GM19395 (cell line): ENCODE results near the gene KLRF1.
A peak's percentile ranks its signal among the peaks of the same experiment; 100 is the strongest.

ENCODE experiments used
- ATAC-seq: cut with Tn5 transposase; IDR thresholded peaks from one replicate; pipeline ENCODE4 v1.9.1; 2021; ENCODE audit warnings: mild to moderate bottlenecking, moderate library complexity; ENCODE audit not compliant: unreplicated experiment

Gene KLRF1

DNA sequence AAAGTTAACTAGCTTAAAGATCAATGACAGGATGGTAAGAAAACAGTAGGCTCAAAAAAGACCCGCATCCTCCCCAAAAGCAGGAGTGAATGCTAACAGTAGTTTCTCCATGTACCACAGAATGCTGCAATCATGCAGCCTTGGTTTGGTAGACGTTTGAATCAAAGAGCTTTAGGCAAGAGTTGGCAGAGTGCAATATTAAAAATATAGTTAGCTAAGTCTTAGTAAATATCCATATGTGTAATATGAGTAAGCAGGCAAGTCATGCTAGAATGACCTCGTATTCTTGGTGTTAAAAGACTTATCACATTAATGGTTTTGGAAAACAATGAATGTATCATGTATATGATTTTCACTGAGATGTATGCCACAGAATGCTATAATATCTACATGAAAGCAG lies 18.8 kb upstream of the KLRF1 start:
- no peak for ATAC-seq

DNA sequence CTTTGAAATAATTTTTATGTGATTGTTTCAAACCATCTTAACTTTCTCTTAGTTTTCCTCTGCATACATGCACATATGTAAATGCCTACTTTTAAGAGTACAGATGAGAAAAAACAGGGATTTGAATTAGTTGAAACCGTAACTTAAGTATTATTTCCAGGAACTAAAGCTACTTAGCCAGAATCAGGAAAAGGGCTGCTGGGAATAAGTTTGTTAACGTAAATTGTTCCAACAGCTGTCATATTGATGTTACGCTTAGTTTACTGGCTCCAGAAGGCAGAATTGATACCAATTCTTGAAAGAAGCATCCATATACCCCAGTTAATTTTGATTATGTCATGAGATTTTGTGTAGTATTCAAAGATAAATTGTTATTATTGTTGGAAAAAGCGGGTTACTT lies 17.9 kb upstream of the KLRF1 start:
- ATAC-seq, result no peak

DNA sequence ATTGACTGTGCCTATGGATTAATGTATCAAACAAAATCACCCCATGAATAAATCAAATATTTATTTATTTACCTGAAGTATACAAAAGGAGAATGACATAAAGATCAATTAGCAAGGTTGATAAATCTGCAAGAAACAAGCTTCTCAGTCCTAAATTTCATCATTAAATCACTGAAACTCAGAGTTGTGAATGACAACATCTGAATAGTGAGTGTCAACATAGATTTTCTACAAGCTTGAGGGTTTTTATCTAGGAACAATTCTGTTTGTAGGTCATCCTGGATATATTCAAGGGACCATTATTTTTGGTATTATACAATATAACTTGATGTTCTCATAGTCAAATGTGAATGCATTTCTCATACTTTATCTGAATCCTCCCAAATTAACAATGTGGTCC lies 17.4 kb upstream of the KLRF1 start:
- no peak for ATAC-seq

DNA sequence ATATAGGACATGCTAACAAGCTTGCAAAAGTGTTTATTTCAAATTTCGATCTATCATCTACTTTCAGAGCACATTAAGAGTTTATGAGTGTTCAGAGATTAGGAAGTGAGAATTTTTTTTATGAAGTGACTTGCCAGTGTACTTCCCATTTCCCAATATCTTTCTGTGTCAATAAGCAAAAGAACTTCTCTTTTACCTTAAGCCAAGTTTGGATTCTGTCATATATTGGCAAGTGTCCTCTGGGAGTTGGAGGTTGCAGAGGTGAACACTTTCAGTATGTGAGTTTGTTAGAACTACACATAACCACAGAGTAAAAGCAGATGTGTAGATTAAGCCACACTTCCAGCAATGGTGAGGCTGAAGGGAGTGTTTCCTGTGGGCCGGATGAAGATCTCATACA lies 16.6 kb upstream of the KLRF1 start:
- ATAC-seq, result no peak

DNA sequence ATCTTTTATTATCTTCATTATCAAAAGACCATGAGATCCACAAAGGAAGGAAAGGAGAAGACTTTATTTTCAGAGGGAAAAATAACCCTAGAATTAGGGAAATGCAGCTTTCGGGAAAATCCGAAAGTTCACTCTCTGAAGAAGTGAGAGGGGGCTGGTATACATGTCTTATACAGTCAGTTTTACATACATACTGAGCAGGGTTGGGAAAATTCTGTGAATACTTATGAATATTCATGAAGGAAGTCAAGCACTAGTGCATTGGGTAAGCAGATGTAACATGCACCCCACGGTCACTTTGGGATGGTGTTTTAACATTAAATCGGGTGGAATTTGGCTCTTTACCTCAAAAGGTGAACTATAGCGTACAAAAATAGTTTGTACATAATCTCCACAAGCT lies 15.7 kb upstream of the KLRF1 start:
- no peak for ATAC-seq

DNA sequence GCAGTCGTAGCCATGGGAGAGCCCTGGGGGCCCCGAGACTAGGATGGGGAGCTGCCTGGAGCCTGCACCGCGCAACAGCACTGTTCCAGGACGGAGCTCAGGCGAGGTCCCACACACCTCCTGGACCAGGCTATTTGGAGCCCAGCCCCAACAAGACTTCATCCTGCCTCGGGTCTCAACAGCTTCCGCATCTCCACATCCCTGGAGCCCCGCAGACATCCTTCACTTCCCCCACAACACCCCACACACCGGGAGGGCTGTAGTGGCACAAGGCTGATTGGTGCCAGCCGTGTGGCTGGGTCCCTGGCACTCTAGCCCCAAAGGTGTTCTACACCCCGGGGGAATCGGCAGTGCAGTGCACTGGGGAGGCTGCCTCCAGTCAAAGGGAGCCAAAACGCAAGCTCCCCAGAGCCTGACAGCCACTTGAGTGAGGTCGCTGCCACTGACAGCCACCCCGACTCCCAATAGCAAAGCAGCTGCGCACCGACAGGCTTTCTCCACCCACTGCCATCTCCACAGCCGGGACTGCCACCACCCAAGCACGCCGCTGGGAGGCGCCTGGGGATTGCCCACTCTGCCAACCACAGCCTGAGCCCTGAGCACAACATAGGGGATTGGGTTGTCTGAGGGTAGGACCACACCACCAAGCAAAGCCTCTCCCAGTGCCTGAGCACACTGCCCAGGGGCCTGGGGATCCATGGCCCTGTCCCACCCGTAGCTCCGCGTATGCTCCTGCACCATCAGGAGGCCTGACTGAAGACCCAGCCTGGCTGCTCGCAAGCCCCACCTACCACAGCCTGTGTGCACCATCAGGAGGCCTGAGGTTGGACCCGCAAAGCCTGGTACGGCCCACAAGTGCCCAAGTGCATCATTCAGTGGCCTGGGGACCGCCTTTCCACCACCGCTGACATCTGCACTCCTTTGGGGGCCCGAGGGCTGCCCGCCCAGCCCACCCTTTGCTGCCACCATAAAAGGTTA lies 13.2 kb upstream of the KLRF1 start:
- ATAC-seq, result peak; percentile 90

DNA sequence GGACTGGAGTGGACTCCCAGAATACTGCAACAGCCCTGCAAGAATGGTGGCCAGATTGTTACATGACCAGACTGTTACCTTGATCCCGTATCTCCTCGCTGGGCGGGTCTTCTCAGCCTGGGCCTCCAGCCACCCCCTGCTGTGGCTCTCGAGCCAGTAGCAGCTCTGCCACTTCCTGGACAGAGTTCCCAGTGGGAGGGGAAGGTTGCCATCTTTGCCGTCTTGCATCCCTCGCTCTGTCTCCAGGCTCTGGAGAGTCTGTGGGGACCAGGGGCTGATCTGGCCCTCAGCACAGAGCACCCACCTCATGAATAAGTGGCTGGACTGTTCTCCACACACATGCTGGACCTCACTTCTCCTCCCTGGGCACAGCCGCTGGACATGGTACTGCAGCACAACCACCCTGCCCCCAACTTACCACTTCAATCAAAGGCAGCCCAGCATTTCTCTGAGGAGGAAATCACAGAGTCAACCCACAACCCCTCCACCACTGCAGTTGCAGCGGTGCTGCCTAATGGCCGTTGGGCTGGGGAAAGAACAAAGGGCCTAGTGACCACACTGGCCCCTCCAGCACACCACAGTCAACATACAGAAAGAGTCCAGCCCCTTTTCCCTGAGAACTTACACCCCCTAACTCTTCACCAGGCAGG lies 6.9 kb upstream of the KLRF1 start:
- no peak for ATAC-seq

DNA sequence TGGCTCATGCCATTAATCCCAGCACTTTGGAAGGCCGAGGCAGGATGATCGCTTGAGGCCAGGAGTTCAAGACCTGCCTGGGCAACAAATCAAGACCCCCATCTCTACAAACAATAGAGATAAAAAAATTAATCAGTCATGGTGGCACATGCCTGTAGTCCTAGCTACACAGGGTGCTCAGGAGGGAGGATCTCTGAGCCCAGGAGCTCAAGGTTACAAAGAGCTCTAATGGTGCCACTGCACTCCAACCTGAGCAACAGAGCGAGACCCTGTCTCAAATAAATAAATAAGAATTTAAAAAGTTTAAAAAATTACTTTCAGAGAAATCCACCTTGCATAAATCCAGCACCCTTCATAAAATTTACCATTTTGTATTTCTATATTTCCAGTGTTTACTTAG lies 2.2 kb downstream of the KLRF1 start:
- ATAC-seq, result no peak

DNA sequence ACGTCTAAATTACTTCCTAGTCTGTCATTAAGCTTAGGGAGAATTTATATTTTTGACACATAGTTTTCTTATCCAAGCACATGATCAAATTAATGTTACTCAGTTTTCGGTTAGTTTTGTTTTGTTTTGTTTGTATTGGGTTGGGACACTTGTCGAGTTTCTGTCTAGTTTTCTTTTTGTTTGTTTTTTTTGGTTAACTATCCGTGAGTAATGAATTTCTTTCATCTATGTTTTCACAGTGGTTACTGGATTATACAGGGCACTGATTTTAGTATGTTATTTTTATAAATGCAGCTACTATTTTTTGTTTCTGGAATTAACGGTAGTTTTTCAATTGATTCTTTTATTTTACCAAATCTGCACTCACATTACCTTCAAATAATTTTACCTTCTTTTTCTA lies 2.7 kb downstream of the KLRF1 start:
- no peak for ATAC-seq

DNA sequence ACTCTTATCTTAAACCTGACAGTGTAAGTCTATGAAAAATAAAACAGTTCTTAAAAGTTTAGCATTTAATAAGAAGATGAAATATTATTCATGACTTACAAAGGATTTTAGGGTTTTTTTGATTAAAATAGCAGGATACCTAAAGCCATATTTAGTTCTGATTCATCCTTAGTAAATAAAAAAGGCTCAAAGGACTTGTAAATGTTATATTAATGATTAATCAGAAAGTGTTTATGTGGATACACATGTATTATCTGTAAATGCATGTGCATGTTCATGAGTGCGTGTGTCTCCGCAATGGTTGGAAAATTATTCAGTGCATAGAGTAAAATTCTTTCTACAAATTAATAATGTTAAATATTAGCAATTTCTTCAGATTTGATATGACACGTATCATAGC lies 4.4 kb downstream of the KLRF1 start:
- ATAC-seq, result no peak

DNA sequence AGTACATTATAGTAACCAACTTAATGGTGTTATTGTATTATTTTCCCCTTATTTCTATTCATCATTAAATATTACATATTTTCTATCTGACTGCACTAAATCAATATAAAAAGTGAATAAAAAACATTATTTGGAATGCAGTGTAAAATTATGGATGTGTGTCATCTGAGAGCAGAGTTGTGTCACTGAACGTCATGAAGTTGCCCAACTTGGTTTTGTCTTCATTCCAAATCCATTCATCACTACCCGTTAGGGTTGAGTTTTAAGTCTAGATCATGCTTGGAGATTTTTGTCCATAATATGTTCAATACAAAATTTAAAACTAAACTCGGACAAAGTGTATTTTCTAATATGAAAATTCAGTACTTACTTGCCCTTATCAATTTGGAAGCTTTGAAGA lies 16.1 kb downstream of the KLRF1 start:
- ATAC-seq, result no peak

DNA sequence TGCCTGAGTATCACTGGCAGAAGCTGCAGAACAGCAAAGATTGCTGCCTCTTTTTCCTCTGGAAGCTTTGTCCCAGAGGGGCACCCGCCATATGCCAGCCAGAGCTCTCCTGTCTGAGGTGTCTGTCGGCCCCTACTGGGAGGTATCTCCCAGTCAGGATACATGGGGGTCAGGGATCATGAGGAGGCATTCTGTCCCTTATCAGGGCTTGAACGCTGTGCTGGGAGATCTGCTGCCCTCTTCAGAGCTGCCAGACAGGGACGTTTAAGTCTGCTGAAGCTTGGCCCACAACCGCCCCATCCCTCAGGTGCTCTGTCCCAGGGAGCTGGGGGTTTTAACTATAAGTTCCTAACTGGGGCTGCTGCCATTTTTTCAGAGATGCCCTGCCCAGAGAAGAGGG lies 21.6 kb downstream of the KLRF1 start:
- no peak for ATAC-seq

DNA sequence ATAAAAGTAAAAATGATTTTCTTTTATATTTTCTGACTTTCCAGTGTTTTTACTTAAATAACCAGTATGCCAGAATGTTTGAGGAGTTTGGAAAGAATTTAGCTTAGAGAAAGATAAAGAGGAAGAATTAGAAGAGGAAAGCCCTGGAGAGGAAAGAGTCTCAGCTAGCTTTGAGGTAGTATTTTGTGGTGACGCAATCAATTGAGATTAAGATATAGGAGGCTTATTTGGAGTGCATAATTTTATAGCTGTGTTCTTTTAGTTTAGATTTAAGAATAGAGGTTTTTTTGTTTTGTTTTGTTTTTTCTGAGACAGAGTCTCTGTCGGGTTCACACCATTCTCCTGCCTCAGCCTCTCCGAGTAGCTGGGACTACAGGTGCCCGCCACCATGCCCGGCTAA lies 23.8 kb downstream of the KLRF1 start:
- no peak for ATAC-seq

DNA sequence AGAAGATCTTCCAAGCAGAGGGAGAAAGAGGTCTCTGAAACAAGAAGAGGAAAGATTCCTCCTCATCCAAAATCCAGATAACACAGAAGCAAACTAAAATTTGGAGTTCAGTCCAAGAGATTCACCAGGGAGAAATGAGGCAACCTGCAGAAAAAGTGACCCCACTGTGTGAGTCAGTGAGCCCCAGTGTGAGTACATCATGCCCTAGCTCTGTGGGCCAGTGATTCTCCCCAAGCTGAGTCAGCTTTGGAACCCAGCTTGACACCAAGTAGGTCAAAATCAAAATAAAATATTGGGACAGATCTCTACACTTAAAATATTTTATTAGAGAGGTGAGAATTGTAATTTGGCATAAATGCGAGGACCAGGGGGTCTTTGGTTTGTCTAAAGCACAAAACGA lies 24.6 kb downstream of the KLRF1 start:
- ATAC-seq, result no peak

DNA sequence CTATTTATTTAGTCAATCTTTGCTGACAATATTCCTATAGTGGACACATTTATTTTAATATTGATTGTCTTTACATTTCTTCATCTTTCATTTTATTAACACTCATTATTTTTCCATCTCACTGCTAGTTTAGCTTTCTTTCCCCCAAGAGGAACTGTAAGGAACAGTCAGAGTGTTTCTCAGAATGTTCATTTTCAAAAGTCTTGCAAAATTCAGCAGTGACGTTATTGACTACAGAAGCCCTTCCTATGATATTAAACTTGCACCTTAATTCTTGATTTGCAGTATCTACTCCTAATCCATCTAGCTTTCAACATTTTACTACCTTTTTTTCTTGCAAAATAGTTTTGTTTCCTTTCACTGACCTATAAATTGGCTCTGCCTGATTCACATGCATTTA lies 28.9 kb downstream of the KLRF1 start:
- no peak for ATAC-seq

DNA sequence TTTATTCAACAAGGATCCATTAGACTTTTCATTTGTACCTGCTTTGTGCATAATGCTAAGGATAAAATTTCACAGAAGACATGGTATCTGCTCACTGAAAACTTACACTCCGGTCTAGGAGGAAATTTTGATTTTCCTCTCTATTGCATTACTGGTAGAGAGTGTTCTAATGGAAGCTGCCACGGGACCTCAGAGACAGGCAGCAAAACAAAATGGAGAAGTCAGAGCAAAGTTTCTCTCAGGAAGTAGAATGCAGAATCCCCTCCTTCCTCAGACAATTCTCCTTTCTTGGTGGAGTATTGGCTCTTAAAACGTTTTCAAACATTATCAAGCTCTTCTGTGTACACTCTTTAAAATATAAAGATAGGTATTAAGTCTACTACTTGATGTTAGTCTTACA lies 29.6 kb downstream of the KLRF1 start:
- no peak for ATAC-seq

DNA sequence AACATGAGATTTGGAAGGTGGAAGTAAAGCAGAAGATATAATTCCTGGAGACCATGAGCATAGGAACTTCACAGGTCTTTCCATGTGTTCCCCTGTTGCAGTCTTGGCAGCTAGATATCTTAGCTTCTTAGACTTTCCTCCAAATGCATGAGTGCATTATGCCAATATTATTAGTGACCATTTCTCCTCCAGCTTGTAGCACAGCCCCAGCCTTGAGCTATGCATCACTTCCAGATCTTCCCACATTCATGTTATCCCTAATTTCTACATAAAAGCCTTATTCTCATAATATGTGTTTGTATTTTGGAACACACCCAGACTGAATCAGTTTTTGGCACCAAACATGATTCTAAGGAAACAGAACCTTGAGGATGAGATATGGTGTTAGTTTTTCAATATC lies 30.9 kb downstream of the KLRF1 start:
- ATAC-seq, result no peak

DNA sequence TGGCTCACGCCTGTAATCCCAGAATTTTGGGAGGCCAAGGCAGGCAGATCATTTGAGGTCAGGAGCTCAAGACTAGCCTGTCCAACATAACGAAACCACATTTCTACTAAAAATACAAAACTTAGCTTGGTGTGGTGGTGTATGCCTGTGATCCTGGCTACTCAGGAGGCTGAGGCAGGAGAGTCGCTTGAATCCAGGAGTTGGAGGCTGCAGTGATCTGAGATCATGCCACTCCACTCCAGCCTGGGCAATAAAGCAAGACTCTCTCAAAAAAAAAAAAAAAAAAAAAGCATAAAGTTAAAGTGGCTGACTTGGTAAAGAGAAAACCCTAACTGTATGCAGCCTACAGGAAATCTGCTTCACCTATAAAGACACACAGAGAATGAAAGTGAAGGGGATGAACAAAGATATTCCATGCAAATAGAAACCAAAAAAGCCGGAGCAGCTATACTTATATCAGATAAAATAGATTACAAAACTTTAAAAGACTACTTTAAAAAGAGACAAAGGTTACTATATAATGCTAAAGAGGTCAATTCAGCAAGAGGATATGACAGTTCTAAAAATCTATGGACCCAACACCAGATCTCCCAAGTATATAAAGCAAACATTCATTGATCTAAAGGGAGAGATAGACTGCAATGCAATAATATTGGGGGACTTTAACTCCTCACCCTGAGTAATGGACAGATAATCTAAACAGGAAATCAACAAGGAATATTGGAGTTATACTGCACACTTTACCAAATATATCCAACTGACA lies 37.8 kb downstream of the KLRF1 start:
- no peak for ATAC-seq

DNA sequence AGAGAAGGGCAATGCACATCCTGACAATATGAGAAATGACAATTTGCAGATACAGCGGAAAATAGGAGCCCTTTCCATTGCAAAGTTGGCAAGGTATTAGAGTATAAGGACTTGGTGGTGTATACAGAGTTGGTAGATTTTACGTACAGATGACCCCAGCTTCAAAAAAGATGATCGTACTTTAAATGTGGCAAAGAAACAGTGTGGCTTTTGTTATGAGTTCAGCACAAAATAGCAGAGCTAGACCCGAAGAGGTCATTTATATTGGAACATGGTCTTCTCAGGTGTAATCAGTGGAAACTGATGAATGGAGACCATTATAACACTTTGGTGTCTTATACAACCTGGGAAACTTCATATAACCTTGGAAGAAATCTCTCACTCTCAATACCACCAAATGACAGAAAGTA lies 39.6 kb downstream of the KLRF1 start:
- ATAC-seq, result no peak

DNA sequence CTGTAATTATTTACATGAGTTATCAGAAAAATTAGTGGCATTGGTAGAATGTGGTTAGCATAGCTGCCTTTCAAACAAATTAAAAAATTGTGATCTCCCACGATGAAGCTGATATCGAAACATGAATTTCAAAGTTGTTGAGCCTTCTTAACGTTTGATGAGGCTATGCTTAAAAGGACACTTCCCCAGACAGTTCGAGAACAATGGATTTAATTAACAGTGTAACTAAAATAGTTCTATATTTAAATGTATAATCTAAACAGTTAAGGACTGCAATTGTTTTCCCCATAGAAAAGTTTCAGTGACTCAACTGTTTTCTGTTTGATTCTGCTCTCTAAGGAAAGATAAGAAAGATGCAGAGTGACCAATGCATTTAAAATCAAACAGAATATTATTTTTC lies 40.2 kb downstream of the KLRF1 start:
- no peak for ATAC-seq

DNA sequence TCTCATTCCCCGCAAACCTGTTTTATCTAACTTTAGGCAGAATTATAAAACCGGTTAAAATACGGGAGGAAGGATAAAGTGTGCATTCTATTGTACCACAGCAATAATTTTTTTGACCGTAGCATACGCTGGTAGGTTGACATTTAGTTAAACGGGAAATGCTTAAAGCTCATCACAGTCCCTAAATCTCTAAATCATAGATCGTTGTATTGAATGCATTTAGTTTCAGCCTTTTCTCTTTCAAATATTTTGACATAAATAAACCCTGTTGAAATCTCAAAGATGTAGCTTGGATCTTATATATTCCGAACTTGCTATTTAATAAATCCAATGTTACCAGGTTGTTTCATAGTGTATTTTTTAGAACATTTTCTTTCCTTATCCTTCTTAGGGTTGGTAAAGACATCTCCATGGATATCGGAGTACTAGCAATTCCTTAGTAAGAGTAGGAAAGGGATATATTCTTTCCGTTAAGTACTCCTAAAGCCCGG lies 41.1 kb downstream of the KLRF1 start:
- ATAC-seq, result no peak

DNA sequence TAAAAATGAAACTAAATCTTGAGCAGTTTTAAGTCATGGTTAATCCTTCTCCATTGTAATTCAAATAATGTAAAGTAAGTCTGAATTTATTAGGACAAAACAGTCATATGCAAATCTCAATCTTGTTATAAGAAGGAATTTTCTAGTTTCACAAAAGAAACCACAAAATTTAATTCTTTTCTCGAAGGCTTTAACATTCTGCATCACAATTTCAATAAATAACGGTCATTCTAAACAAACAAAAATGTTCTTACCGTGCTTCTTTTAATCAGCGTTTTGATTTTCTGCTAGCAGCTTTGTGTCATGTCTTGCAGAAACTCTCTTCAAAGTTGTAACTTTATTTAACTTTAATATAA lies 41.6 kb downstream of the KLRF1 start:
- no peak for ATAC-seq
